ENCODE measurements around the gene SCYGR3. TPM values are rescaled to one million over a fixed set of nuclear protein-coding genes. Genes with fewer than 3 reads are reported as not detected.

SCYGR3 gene
- total and polyA plus RNA-seq, 2 donors (not counting 1 experiment from before 2014, with no cell fraction given), result not detected

GRCh38 chr2:227566012-227566411, 48.6 kb downstream of the SCYGR3 start:
- DNase-seq (no peak), ATAC-seq (ENCODE audit: low read depth) (no peak)
- H3K9me3 Mint-ChIP-seq (ENCODE audit: insufficient read depth), result no peaks in the 10 kb centered on the region
- Histone ChIP-seq H3K27ac (ENCODE audit: low read length in 2 of 2) (no peak overlapping the region), H2AFZ (ENCODE audit: insufficient read depth, low read depth, low read length, poor library complexity, severe bottlenecking) (no peak overlapping the region), H3K4me2 (replicated peaks; ENCODE audit: low read depth, low read length, poor library complexity, severe bottlenecking) (no peak overlapping the region), H3K4me3 (ENCODE audit: control extremely low read depth in 1 of 5, extremely low read depth in 1 of 5, insufficient read depth in 1 of 5, low read depth in 2 of 5, low read length in 4 of 5) (no peak overlapping the region), H3K36me3 (replicated peaks in 1 of 2; ENCODE audit: control extremely low read depth in 1 of 2, control insufficient read depth in 1 of 2, extremely low read depth in 1 of 2, insufficient read depth in 2 of 2, low read length in 1 of 2) (no peaks in the 10 kb centered on the region), H3K9ac (ENCODE audit: low read length) (no peak overlapping the region), H3K4me1 (ENCODE audit: control insufficient read depth in 2 of 2, insufficient read depth in 2 of 2, low read length in 2 of 2) (no peaks in the 10 kb centered on the region), H3K79me2 (ENCODE audit: control insufficient read depth, insufficient read depth, low read length) (no peaks in the 10 kb centered on the region), H3K27me3 (replicated peaks in 1 of 4; ENCODE audit: control extremely low read depth in 1 of 4, control insufficient read depth in 3 of 4, insufficient read depth in 4 of 4, low read length in 3 of 4) (no peaks in the 10 kb centered on the region), H3K9me3 (ENCODE audit: control extremely low read depth in 1 of 3, control insufficient read depth in 2 of 3, insufficient read depth in 1 of 3, low read length in 2 of 3) (no peaks in the 10 kb centered on the region), H4K20me1 (ENCODE audit: control insufficient read depth, insufficient read depth, low read length, poor library complexity, severe bottlenecking) (no peaks in the 10 kb centered on the region)
- H3K27ac Mint-ChIP-seq, result no peak overlapping the region
- H3K4me3 Mint-ChIP-seq, result no peak overlapping the region
- no peaks in the 10 kb centered on the region for H3K4me1 Mint-ChIP-seq
- TF ChIP-seq CTCF (IDR thresholded peaks at IDR 0.05) (no peak), EZH2 (IDR thresholded peaks at IDR 0.05; ENCODE audit: borderline replicate concordance, insufficient read depth, low read depth, low read length, poor library complexity, severe bottlenecking) (no peak)
- POLR2A ChIA-PET, result interaction anchor here (0.7 kb wide), 1 partner anchor 12 kb away, joined by 3 read pairs; no protein-coding TSS in a partner anchor
- 0% methylated on average over 1 of the region's 3 CpGs for WGBS (ENCODE audit: insufficient coverage)
- no peaks in the 10 kb centered on the region for H3K27me3 Mint-ChIP-seq
- CTCF ChIA-PET, result interaction anchor here (1.6 kb wide), 1 partner anchor 11 kb away, joined by 4 read pairs; no protein-coding TSS in a partner anchor
- intact Hi-C loops (cut with micrococcal nuclease), result no loop called here

GRCh38 chr2:227565080-227565479, 49.6 kb downstream of the SCYGR3 start:
- Mint-ChIP-seq H3K4me1 (no peaks in the 10 kb centered on the region), H3K27ac (no peak overlapping the region), H3K9me3 (ENCODE audit: insufficient read depth) (no peaks in the 10 kb centered on the region), H3K27me3 (no peaks in the 10 kb centered on the region), H3K4me3 (no peak overlapping the region)
- Histone ChIP-seq H3K27ac (ENCODE audit: low read length in 2 of 2) (no peak overlapping the region), H3K9ac (ENCODE audit: low read length) (no peak overlapping the region), H3K4me1 (ENCODE audit: control insufficient read depth in 2 of 2, insufficient read depth in 2 of 2, low read length in 2 of 2) (no peaks in the 10 kb centered on the region), H4K20me1 (ENCODE audit: control insufficient read depth, insufficient read depth, low read length, poor library complexity, severe bottlenecking) (no peaks in the 10 kb centered on the region), H3K9me3 (ENCODE audit: control extremely low read depth in 1 of 3, control insufficient read depth in 2 of 3, insufficient read depth in 1 of 3, low read length in 2 of 3) (no peaks in the 10 kb centered on the region), H3K4me2 (replicated peaks; ENCODE audit: low read depth, low read length, poor library complexity, severe bottlenecking) (no peak overlapping the region), H3K4me3 (ENCODE audit: control extremely low read depth in 1 of 5, extremely low read depth in 1 of 5, insufficient read depth in 1 of 5, low read depth in 2 of 5, low read length in 4 of 5) (no peak overlapping the region), H3K27me3 (replicated peaks in 1 of 4; ENCODE audit: control extremely low read depth in 1 of 4, control insufficient read depth in 3 of 4, insufficient read depth in 4 of 4, low read length in 3 of 4) (no peaks in the 10 kb centered on the region), H2AFZ (ENCODE audit: insufficient read depth, low read depth, low read length, poor library complexity, severe bottlenecking) (no peak overlapping the region), H3K79me2 (ENCODE audit: control insufficient read depth, insufficient read depth, low read length) (no peaks in the 10 kb centered on the region), H3K36me3 (replicated peaks in 1 of 2; ENCODE audit: control extremely low read depth in 1 of 2, control insufficient read depth in 1 of 2, extremely low read depth in 1 of 2, insufficient read depth in 2 of 2, low read length in 1 of 2) (peaks cover 0 to 3% of the 10 kb centered on the region in 2 experiments)
- ChIA-PET POLR2A (no interaction called here), CTCF (no interaction called here)
- 100% methylated on average over 1 of the region's 1 CpG for WGBS (ENCODE audit: insufficient coverage)
- no peak for TF ChIP-seq EZH2 (IDR thresholded peaks at IDR 0.05; ENCODE audit: borderline replicate concordance, insufficient read depth, low read depth, low read length, poor library complexity, severe bottlenecking)
- no peak for TF ChIP-seq CTCF (IDR thresholded peaks at IDR 0.05)
- intact Hi-C loops (cut with micrococcal nuclease), result no loop called here
- no peak for DNase-seq
- ATAC-seq (ENCODE audit: low read depth), result no peak

Other genes with a start within 250 kb of the SCYGR3 start
- not detected in 2 replicates for gene TM4SF20, start 235.5 kb downstream of the SCYGR3 start, total RNA-seq
- not detected in 2 replicates for gene TM4SF20, start 235.5 kb downstream of the SCYGR3 start, polyA plus RNA-seq
- not detected in 2 replicates for gene SCYGR1, start 226.9 kb downstream of the SCYGR3 start, total RNA-seq
- gene SCYGR1, start 226.9 kb downstream of the SCYGR3 start, polyA plus RNA-seq, result not detected in 2 replicates
- gene AGFG1, start 142.7 kb downstream of the SCYGR3 start, total RNA-seq, result 83.3 and 95.0 TPM in 2 replicates
- 21.3 and 28.7 TPM in 2 replicates for gene AGFG1, start 142.7 kb downstream of the SCYGR3 start, polyA plus RNA-seq
- not detected in 2 replicates for gene SCYGR2, start 15.9 kb downstream of the SCYGR3 start, total RNA-seq
- gene SCYGR2, start 15.9 kb downstream of the SCYGR3 start, polyA plus RNA-seq, result not detected in 2 replicates
- not detected in 2 replicates for gene SCYGR4, start 2.7 kb upstream of the SCYGR3 start, total RNA-seq
- not detected in 2 replicates for gene SCYGR4, start 2.7 kb upstream of the SCYGR3 start, polyA plus RNA-seq
- gene SCYGR5, start 52.0 kb upstream of the SCYGR3 start, total RNA-seq, result not detected in 2 replicates
- gene SCYGR5, start 52.0 kb upstream of the SCYGR3 start, polyA plus RNA-seq, result not detected in 2 replicates
- not detected in 2 replicates for gene SLC19A3, start 103.2 kb upstream of the SCYGR3 start, total RNA-seq
- not detected in 2 replicates for gene SLC19A3, start 103.2 kb upstream of the SCYGR3 start, polyA plus RNA-seq
- not detected in 2 replicates for gene SCYGR6, start 109.9 kb upstream of the SCYGR3 start, total RNA-seq
- not detected in 2 replicates for gene SCYGR6, start 109.9 kb upstream of the SCYGR3 start, polyA plus RNA-seq
- not detected in 2 replicates for gene SCYGR7, start 113.5 kb upstream of the SCYGR3 start, total RNA-seq
- not detected in 2 replicates for gene SCYGR7, start 113.5 kb upstream of the SCYGR3 start, polyA plus RNA-seq
- gene SCYGR8, start 131.1 kb upstream of the SCYGR3 start, total RNA-seq, result not detected in 2 replicates
- not detected in 2 replicates for gene SCYGR8, start 131.1 kb upstream of the SCYGR3 start, polyA plus RNA-seq
- gene CCL20, start 199.0 kb upstream of the SCYGR3 start, total RNA-seq, result not detected in 2 replicates
- gene CCL20, start 199.0 kb upstream of the SCYGR3 start, polyA plus RNA-seq, result 0.26 and 0.31 TPM in 2 replicates

All from B cell (primary cell).